GM21529 (cell line): ENCODE measurements around the gene CTU2.

Source experiments
- ATAC-seq: cut with Tn5 transposase; IDR thresholded peaks from one replicate; pipeline ENCODE4 v1.9.1; 2021; ENCODE audit not compliant: unreplicated experiment

CTU2 gene

DNA sequence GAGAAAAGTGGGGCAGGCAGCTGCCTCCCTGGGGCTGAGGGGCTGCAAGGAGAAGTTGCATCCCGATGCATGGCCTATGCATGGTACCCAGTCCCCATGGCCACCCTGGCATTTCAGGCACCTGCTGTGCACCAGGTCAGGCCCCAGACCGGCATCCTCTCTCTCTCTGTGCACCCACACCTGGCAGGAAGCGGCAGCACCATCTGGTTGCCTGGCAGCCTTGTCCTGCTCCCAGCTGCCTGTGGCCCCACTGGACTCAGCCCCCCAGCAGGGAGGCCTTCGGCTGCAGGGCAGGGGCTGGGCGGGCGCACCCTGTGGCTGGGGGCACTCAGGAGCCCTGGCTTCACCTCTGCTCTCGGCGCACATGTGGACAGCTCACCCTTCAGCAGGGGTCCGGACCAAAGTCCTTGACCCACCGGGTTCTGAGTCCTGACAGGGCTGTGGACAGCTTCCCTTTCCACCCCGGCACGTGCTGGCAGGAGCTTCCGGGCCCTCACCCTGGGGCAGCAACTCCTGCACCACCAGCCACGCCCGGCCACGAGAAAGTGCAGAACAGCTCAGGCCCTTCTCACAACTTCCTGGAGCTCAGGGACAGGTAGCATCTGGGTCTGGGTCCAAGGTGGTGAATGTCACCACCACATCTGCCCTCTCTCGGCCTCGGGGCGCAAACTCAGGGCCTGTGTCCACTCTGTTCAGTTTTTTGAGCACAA lies 36.7 kb downstream of the CTU2 start:
- no peak for ATAC-seq

DNA sequence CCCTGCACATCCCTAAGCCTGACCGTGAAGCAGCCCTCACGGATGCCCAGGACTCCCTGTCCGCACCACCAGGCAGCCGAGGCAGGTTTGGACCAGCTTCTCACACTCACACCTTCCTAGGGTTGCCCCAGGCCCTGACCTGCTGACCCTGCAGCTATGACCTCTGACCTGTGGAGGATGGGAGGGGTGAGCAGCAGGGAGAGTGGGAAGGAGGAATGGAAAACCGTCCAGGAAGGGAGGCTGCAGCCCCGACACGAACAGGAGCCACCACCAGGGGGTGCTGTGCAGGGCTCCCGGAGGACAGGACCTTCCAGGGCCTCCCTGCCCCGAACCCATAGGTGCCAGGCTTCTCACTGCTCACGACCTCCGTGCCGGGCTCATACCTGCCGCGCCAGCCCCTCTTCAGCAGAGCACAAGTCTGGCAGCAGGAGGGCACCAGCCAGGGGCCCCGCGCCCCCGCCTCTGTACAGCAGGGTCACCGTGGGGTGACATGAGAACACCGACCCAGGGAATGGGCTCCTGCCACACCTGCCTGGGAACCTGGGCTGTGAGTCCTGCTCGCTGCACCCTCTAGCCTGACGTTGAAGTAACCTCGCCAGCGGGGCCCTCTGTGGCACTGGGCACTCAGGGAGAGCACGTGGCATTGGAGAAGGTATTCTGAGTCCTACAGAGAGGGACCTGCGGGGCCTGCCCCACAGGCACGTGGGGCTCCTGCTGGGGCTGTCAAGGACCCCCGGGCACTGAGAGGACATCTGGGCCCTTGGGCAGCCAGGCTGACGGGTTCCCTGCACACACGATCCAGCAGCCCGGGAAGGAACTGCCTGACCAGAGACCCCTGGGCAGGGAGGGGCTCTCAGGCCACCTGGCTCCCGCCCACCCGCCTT lies 37.6 kb downstream of the CTU2 start:
- no peak for ATAC-seq

DNA sequence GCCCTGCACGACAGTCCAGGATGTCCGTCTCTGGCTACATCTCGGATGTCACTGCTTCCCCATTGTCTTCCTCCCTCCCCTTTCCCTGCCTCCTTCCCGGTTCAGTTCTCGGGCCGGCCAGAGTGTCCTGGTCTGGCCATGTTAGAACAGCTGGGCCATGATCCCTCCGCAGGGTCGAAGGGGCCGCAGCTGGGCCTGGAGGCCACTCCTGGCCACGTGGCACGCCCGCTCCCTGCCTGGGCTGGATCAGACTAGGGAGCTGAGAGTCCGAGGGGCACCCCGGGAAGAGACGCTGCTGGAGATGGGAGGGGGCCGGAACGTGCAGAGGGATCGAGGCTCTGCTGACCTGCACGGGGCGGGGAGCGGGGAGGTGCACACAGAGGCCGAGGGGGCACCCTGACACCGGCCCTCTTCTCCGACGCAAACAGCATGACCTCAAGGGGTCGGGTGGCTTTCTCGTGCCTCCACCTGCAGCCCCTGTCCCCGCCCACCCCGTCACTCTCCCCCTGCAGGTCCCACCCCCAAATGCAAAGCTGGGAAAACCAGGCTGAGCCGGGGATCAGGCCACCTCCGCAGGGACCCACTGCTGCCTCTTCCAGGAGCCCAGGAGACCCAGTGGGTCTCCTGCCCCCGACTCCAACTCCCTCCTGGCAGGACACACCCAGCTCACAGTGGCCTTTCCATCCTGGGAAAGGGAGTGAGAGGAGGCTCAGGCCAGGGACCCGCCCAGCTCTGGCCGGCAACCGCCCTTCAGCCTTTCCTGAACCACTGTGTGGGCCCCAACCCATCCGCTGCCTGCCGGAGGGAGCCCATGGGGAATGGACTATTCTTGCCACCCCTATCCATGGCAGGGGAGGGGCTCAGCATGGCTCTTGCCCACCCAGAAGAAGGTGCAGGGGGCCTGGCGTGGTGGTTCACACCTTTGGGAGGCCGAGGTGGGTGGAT lies 38.5 kb downstream of the CTU2 start:
- ATAC-seq: no peak

DNA sequence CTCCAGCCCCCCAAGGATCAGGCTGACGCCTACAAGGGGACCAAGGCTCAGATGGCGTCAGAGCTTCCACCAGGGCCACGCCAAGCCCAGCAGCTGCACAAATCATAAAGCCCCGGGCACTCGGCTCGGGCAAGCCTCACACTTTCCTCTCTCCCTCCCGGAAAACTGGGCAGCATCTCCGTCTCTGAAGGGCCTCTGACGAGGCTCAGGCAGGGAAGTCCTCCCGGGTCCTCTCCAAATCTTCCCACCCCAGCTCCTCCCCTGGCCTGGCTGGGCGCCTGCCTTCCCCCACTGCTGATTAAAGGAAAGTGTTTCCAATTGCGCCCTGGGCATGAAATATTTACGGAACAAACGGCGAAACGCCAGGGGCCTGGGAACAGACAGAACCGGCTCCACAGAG lies 40.2 kb downstream of the CTU2 start:
- no peak for ATAC-seq

DNA sequence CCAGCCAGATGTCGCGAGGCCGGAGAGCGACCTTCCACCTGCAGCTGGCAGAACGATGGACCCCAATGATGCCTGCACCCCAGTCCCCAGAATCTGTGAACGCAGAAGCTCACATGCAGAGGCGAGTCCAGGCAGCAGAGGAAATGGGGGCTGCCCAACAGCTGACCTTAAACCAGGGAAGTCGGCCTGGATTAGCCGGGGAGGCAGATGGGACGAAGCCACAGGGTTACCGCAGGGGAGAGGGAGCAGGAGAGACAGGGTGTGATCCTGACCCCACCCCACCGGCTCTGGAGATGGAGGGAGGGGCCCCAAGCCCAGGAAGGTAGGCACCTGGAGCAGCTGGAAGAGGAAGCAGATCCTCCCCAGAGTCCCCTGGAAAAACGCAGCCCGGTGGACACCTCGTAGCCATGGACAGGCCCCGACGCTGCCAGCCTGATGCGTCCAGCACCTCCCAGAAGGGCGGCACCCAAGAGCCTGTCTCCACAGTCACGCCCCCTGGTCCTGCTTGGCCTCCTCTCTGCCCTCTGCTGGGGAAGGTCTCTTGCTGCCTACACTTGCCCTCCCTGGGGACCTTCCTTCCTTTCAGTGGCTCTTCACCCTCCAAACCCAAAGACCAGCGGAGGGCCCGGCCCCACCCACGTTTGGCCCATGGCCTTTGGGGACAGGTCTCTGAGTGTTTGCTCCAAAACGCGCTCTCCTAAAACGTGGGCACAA lies 41.4 kb downstream of the CTU2 start:
- ATAC-seq: no peak

DNA sequence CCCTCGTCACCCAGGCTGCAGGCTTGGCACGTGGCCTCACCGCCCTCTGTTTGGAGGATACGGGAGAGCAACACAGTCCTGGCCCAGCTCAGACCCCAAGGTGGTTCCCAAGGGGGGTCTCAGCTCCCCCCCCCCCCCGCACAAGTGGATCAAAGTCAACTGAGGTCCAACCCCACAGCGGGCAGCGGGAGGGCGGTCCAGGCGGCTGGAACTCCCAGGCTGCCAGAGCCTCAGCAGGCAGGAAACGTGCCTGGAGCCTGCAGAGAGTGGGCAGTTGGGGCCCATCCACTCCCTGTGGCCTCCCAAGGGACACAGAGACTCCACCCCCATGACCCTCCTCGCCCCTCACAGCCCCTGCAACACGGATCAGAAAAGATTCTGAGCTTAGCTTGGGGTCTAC lies 42.1 kb downstream of the CTU2 start:
- no peak for ATAC-seq

DNA sequence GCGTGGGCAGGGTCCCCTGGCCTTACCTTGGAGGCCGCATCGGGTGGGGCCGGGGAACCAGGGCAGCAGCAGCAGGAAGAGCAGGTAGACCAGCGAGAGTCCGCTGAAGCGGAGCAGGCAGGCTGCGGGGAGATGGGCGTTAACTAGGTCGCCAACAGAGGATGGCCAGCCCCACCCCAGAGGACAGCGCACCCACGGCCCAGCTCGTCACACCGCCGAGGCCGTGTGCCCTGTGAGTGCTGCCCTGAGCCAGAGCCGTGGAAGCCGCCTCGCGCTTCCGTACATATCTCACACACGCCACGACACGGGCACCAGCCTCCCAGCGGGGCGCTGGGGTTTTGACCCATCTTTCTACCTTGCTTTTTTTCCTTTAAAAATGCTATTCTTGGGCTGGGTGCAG lies 43.1 kb downstream of the CTU2 start:
- no peak for ATAC-seq

DNA sequence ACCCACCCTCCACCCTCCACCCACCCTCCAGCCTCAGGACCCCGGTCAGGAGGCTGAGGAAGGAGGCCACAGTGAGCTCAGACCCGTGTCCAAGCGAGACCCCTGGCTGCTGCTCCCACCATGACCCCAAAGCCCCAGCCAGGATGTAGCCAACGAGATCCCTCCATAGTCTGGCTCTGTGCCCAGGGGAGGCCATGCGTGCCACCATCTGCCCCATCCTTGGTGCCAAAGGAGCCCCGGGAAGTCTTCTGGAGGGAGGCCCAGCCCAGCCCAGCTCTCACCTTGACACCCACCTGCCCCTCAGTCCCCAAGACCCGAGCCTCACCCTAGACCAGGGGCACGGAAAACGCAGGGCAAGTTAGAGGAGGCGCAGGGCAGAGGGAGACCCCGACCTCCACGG lies 44.6 kb downstream of the CTU2 start:
- no peak for ATAC-seq

DNA sequence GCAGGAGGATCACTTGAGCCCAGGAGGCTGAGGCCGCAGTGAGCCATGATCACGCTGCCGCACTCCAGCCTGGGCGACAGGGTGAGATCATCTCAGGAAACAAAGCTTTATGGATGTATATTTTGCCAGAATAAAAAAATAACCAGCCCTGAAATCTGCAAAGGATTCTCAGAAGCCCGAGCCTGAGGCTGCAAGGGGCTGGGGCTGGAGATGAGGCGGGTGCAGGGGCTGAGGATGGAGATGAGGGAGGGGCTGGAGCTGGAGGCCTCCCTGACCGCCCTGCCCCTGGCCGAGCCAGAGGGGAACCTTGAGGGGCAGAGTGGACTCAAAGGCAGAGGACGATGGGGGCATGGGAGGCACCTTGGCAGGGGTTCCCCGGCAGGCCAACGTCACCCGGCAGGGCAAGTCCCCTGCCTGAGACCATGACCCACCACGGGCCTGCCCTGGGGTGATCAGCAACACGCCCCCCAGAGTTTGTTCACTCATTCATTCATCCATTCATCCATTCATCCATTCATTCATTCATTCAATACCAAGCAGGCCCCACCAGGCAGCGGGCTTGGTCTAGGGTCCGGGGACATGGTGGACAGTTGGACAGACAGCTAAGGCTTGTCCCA lies 46.2 kb downstream of the CTU2 start:
- no peak for ATAC-seq

DNA sequence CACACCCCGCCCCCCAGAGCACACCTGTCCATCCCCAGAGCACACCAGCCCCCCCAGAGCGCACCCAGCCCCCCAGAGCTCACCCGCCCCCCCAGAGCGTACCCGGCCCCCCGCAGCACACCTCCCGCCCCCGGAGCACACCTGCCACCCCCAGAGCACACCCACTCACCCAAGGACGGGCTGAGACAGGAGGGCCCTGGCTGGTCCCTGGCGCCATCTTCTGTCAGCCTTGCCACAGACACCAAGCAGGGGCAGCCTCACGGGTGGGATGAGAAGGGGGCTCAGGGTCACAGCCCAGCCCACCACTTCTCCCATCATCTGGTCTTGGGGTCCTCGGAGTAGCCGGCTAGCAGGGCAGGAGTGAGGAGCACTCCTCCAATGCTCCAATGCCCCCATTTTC lies 46.9 kb downstream of the CTU2 start:
- ATAC-seq: no peak

DNA sequence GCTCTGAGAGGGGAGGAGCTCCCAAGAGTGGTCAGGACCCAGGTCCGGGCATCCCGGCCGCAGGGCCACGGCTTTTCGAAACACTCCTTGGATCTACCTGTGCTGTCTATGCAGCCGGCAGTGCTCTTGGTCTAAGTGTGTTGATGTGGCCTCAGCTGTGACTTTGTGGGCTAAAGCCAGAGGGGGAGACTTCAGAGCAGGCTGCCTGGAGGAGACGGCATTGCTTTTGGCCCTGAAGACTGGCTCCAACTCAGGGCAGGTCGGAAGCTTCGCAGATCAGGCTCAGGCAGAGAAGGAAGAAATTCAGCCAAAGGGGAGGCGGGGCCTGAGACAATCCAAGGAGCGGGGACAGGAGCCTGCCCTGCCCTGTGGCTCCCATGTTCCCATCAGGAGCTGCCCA lies 47.3 kb downstream of the CTU2 start:
- no peak for ATAC-seq

DNA sequence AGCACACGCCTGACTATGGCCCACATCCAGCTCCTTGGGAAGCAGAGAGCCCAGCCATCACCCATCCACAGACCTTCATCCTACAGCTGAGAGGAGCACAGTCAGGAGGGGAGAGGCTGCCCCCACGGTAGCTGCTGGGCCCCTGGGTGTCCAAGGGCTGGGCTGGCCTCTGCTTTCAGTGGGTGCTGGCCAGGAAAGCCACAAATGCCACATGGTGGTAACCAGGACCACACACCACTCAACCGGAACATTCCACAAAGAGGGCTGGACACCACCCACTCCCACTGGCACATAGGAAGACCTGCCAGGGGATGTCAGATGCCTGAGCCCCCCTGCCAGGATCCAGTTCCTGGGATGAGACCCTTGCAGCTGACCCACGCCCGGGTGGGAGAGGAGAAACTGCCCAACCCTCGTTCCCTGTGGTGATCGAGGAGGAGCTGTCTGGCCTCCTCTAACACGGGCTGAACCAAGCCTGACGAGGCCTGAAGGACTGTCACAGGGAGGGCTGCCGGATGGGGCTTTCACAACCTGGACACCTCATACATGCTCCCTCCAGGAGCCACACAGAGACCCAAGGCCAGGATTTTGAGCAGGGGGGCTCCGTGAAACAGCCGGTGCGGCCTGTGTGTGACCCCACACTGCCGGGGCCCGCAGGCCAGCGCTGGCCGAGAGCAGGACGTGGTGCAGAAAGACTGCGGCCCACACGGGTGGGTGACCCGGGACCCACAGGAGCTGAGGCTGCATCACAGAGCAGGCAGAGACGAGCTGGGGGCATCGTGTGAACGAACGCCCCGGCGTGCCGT lies 48.0 kb downstream of the CTU2 start:
- no peak for ATAC-seq

DNA sequence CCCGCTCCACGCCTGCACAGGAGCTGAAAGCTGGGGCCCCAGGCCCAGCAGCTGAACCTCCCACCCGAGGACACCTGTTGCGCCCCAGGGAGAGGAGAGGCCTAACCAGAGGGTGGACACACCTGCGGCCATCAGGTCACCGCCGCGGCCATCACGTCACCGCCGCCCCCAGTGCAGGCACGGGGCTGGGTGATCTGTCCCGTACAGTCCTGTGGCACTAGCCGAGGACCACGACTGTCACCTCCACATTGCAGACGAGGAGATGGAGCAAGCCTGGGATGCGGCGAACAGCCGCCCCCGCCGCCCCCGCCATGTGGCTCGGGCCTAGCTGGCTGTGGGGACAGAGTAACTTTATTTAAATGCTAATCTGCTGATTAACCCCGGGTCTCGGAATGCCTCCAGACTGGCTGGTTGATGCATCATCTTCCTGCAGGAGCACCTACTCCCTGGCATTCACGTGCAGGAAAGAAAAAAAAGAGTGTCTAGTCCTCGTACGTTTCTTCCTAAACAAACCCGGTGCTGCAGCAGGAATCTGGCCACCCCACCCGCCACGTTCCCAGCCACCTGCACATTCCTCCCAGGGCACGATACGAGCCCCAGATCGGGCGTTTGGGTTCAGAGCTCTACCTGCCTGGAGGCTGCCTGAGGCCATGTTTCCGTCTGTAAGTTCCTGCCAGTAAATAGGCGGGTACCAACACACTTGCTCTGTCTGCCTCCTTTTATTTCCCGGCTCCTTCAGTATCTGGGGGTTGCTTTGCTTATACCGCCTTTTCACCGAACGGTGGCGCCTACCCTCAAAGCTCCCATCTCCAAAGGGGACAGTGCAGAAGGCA lies 48.8 kb downstream of the CTU2 start:
- ATAC-seq: no peak

DNA sequence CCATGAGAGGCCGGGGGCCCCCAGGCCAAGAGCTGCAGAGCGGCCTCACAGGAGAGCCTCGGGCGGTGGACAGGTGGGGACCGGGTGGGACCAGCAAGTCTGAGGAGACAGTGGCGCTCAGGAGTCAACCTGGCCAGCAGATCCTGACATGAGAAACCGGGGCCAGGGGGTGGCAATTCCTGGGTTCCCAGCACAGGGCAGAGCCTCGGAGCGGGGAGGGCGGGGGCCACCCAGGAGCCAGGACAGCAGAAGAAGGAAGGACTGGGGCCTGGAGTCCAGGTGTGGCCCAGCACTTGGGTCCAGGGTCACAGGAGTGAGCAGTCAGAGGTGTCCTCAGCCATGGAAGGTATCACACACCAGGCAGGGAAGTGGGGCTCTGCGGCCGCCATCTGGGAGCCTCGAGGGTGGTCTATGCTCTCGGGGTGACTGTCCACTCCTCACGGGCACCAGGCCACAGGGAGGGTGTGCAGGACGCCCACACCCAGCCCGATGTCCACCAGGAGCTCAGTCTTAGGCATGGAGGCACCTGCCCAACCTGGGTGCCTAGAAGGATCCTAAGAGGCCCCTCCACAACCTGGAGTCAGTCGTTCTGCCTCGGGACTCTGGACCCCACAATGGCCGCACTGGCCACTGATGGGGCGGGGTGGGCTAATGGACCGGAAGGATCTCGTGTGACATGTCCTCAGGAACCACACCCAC lies 49.6 kb downstream of the CTU2 start:
- ATAC-seq: no peak

DNA sequence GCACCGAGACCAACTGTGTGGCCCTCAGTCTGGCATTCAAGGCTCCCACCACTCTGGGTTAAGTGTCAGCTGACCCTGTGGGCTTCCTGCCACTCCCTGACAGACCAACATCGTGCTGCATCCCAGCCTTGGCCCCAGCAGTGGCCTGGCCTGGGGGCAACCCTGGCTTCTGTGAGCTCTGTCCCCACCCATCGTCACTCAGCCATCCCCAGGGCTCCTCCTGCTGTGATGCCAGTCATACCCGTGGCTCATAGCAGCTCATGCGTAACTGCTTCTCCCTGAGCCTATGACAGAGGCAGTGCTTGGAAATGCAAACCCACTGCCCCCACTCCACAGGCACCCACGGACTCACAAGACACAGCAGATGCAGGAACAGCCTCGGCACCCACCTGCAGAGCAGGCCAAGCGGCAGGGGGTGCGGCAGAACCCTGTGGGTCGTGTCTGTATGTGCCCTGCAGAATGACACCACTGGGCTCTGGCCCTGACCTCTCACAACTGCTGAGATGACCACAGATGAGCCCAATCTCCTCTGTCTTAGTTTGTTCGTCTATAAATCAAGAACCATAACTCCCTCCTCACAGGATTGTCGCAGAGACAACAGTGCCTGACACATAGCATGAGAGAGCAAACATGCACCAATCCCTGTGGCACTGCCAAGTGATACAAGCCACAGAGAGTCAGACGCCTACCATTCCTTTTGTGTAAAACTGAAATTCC lies 52.1 kb downstream of the CTU2 start:
- ATAC-seq: no peak

DNA sequence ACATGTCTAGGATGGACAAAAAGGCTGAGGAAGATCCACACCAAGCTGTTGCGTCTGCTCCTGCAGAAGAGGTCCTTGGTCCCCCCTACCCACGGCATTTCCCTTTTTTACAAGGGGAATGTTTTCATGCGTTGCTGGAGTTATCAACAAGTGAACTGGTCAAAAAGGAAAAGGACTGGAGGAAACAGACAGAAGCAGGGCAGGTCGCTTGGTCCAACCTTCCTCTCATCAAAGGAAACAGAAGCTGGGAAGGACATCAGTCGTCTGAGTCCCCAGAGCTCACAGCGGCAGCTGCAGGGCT lies 52.6 kb downstream of the CTU2 start:
- ATAC-seq: no peak

DNA sequence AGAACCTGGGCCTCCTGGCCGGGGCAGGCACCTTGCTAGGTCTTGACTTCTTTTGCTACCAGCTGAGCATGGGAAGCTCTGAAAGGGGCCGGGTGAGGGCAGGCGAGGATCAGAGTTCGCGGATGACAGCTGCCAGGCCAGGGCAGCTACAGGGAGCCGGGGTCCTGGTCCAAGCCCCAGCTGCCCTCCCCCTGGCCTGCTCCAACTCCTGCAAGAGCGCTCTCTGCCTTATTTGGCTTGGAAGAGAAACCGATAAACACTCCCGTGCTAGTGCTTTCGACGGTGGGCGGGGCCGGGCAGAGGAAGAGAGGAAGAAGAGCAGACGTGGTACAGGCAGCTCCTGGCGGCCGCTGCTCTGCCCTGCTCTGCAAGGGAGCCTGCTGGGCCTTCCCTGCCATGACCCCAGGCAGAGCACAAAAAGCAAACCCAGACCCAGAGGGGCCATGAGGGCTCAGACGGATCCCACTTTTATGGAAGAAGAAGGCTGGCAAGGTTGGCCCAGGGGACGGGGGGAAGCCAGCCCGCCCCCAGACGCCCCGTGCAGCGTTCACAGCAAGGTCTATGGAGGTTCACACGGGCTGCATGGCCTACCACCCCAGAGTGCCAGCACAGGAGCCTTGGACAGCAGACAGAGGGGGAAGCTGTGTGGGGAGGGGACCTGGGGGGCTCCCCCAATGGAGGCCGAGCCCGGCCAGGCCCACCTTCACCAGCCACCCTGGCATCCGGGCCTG lies 53.1 kb downstream of the CTU2 start:
- ATAC-seq: no peak
